Stimulated activated naive CD8-positive, alpha-beta T cell treated with anti-CD3 and anti-CD28 coated beads, Interleukin-15, Interleukin-2, amounts not matched to agents 100 ng/mL and 50 ng/mL, for 24 hours (primary cell): ENCODE results near the gene NARS2.
"Not testable (repeated sequence)": the region's sequence is repeated elsewhere in the genome, so short reads cannot be mapped to it uniquely, and the experiment has no call there.

ENCODE experiments used
- H3K27ac Mint-ChIP-seq: one replicate; pipeline ENCODE4 v1.8.0; 2021; ENCODE audit warnings: mild to moderate bottlenecking, mixed read lengths
- H3K27me3 Mint-ChIP-seq: one replicate; pipeline ENCODE4 v1.8.0; 2021; ENCODE audit warnings: mixed read lengths
- H3K36me3 Mint-ChIP-seq: one replicate; pipeline ENCODE4 v1.8.0; 2021; ENCODE audit warnings: low read depth, mixed read lengths
- H3K4me1 Mint-ChIP-seq: one replicate; pipeline ENCODE4 v1.8.0; 2021; ENCODE audit warnings: low read depth, mixed read lengths
- H3K4me3 Mint-ChIP-seq: one replicate; pipeline ENCODE4 v1.8.0; 2021; ENCODE audit warnings: mild to moderate bottlenecking, mixed read lengths
- H3K9me3 Mint-ChIP-seq: one replicate; pipeline ENCODE4 v1.8.0; 2021; ENCODE audit warnings: mixed read lengths

NARS2 gene

DNA sequence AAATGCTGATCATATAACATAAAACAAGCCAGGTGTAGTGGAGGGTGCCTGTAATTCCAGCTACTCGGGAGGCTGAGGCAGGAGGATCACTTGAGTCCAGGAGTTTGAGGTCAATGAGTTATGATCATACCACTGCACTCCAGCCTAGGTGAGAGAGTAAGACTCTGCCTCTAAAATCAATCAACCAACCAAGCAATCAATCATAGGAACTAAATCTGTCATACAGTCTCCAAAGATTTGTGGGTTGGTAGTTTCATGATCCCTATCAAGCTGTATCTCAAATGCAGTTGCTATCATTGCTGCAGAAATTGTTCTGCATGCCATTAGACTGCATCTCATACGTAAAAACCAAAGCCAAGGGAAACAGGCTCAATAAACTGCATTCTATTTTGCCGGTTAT lies 33.1 kb downstream of the NARS2 start:
- Mint-ChIP-seq H3K9me3 (no peaks in the 10 kb centered on the region), H3K4me3 (no peak overlapping the region), H3K36me3 (peaks cover 41% of the 10 kb centered on the region), H3K27ac (no peak overlapping the region), H3K27me3 (no peaks in the 10 kb centered on the region), H3K4me1 (peaks cover 6% of the 10 kb centered on the region)

DNA sequence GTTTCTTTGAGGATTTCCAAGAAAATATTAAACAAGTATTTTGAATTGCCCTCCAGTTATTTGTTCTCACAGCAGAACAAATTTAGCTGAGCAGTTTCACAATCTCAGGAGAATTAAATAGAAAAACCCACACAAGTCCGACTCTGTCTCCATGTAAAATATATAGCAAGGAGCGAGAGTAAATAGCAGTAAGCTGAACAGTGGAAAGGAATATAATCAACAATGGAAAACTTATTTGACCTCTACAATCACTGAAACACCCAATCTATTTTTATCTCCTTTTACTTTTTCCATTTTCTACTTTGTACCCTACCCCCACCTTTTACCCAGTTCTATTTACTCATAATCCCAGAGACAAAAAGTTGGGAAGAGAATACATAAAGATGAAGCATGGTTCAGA lies 34.4 kb downstream of the NARS2 start:
- Mint-ChIP-seq H3K4me3 (no peak overlapping the region), H3K4me1 (peaks cover 6% of the 10 kb centered on the region), H3K36me3 (peaks cover 36% of the 10 kb centered on the region), H3K27ac (no peak overlapping the region), H3K27me3 (no peaks in the 10 kb centered on the region), H3K9me3 (no peaks in the 10 kb centered on the region)

DNA sequence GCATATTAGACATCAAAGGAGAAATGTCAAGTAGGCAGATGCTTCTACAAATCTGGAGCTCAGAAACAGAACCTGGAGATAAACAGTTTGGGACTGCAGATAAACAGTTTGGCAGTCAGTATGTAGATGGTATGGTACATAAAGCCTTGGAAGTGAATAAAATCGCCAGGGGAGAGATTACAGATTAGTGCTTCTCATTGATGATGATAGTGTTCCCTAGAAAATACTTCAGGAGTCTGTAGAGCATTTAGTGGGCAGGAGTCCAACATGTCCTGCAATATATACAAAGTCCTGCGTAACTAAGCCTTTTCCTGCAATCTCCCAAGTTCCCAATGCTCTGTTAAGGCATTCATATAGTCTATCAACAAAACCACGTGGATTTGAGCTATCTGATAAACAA lies 35.2 kb downstream of the NARS2 start:
- no peak overlapping the region for H3K27ac Mint-ChIP-seq
- H3K4me1 Mint-ChIP-seq = peaks cover 6% of the 10 kb centered on the region
- H3K9me3 Mint-ChIP-seq = no peaks in the 10 kb centered on the region
- H3K36me3 Mint-ChIP-seq = peaks cover 36% of the 10 kb centered on the region
- no peak overlapping the region for H3K4me3 Mint-ChIP-seq
- no peaks in the 10 kb centered on the region for H3K27me3 Mint-ChIP-seq

DNA sequence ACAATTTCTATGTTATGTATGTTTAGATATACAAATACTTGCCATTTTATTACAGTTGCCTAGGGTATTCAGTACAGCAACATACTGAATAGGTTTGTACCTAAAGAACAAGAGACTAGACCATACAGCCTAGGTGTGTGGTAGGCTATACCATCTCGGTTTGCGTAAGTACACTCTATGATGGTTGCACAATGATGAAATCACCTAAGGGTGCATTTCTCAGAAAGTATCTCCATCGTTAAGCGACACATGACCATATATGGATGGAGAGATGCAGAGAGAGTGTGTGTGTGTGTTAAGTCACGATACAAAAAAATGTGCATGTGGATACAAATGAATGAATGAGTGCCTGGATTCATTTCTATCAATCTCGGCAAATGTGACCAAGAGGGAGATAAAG lies 37.7 kb downstream of the NARS2 start:
- H3K27me3 Mint-ChIP-seq = no peaks in the 10 kb centered on the region
- H3K36me3 Mint-ChIP-seq = peaks cover 32% of the 10 kb centered on the region
- no peaks in the 10 kb centered on the region for H3K9me3 Mint-ChIP-seq
- no peak overlapping the region for H3K4me3 Mint-ChIP-seq
- H3K27ac Mint-ChIP-seq = no peak overlapping the region
- peaks cover 3% of the 10 kb centered on the region for H3K4me1 Mint-ChIP-seq

DNA sequence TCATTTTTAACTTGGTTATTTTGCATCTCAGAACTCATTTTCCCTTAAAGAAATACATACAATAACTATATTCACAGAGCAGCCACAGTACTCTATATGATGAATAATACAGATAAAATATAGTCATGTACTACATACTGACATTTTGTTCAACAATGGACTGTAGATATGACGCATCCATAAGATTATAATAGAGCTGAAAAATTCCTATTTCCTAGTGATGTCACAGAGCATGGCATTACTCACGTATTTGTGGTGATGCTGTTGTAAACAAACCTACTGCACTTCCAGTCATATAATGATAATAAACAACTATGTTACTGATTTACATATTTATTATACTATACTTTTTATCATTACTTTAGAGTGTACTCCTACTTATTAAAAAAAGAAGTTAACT lies 38.7 kb downstream of the NARS2 start:
- H3K36me3 Mint-ChIP-seq = peaks cover 26% of the 10 kb centered on the region
- no peaks in the 10 kb centered on the region for H3K4me1 Mint-ChIP-seq
- no peak overlapping the region for H3K4me3 Mint-ChIP-seq
- no peak overlapping the region for H3K27ac Mint-ChIP-seq
- H3K9me3 Mint-ChIP-seq = no peaks in the 10 kb centered on the region
- H3K27me3 Mint-ChIP-seq = no peaks in the 10 kb centered on the region

DNA sequence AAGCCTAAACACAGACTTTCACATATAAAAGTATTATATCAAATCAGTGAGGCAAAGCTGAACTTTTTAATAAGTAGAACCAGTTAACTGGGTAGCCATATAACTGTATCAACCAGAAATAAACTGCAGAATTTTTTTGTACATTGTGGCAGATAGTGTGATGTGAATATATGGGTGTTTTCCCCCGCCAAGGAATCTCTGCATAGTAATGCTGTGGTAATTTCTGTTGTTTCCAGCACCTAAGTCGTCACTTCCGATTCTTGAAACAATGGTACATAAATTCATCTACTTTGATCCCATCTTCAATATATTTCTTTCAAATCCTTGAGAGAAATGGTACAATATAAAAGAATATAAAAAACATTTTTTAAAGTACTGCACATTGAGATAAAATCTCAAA lies 39.6 kb downstream of the NARS2 start:
- Mint-ChIP-seq H3K9me3 (no peaks in the 10 kb centered on the region), H3K27ac (no peak overlapping the region), H3K36me3 (peaks cover 21% of the 10 kb centered on the region), H3K4me3 (no peak overlapping the region), H3K27me3 (no peaks in the 10 kb centered on the region), H3K4me1 (no peaks in the 10 kb centered on the region)

DNA sequence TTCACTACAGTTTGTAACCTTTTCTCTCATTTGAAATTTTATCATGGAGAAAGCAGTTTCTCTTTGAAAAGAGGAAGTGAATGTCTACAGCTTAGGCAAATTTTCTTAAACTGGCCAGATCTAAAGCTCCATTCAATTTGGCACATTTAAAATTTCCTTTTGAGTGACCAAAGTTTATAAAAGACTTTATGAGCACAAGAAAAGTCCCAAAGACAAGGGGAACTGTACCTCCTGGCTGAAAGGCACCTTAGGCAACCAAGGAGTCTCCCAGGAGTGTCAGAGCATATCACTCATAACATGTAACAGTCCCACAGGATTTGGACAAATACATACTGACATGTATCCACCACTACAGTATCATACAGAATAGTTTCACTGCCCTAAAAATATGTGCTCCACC lies 41.3 kb downstream of the NARS2 start:
- no peak overlapping the region for H3K4me3 Mint-ChIP-seq
- no peaks in the 10 kb centered on the region for H3K27me3 Mint-ChIP-seq
- H3K36me3 Mint-ChIP-seq = peaks cover 10% of the 10 kb centered on the region
- no peak overlapping the region for H3K27ac Mint-ChIP-seq
- H3K9me3 Mint-ChIP-seq = no peaks in the 10 kb centered on the region
- no peaks in the 10 kb centered on the region for H3K4me1 Mint-ChIP-seq

DNA sequence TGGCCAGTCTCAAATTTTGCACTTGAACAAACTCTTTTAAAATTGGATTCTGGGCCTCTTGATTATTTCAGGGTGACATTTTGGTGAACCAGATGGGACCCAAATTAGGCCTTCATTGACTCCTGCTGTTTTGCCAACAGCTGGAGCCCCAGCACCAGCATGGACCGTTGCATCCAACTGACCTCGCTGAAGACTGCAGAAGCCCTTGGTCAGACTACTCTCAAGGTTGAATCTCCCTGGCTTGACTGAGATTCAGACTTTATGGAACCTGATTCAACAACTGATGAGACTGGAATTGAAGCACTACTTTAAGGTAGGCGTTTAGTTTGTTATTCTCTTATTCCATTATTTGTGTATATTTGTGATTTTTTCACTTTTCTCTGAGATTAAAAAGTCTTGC lies 41.7 kb downstream of the NARS2 start:
- H3K36me3 Mint-ChIP-seq = peaks cover 6% of the 10 kb centered on the region
- H3K4me1 Mint-ChIP-seq = no peaks in the 10 kb centered on the region
- no peaks in the 10 kb centered on the region for H3K9me3 Mint-ChIP-seq
- no peak overlapping the region for H3K4me3 Mint-ChIP-seq
- H3K27ac Mint-ChIP-seq = no peak overlapping the region
- H3K27me3 Mint-ChIP-seq = no peaks in the 10 kb centered on the region

DNA sequence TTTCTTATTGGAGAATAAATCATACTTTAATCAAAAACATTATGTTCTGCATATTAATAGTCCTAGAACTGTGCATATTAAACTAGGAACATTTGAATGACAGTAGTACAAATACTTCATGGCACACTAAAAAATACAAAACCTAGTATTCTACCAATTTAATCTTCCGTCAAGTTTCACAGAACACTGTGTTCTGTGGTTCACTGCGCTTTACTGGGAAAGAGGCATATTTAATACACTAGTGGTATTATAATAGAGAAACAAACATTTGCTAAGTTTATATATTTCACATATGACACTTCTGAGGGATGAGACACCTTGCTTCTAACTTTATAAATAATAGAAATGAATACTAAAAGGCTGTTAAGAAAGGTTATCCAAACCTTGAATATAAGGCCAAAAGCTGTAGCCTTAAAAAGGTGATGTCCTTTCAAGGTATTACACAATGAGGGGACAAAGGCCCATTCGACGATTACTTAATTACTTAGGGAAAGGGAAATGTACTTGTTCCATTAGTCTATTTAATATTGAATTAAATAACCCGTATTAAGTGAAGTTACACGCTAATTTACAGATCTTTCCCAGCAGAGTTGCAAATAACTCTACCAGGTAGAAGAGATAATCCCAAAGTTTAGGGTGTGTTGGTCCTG lies 48.0 kb downstream of the NARS2 start:
- Mint-ChIP-seq H3K27me3 (no peaks in the 10 kb centered on the region), H3K36me3 (peaks cover 21% of the 10 kb centered on the region), H3K4me1 (no peaks in the 10 kb centered on the region), H3K4me3 (no peak overlapping the region), H3K9me3 (no peaks in the 10 kb centered on the region), H3K27ac (no peak overlapping the region)

DNA sequence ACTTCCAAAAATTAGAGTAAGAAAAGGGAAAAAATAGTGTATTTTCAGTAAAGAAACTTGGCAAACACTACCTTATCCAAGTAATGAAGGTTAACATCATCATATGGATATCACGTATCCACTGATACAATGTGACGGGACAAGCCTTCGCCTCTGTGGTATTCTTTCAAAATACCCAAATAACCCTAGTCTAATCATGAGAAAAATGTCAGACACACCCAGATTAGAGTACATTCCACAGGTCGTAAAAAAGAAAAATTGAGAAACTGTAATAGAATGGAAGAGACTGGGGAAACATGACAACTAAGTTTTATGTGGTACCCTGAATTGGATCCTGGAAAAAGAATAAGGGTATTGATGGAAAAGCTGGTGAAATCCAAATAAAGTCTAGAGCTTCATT lies 48.9 kb downstream of the NARS2 start:
- no peaks in the 10 kb centered on the region for H3K9me3 Mint-ChIP-seq
- no peak overlapping the region for H3K4me3 Mint-ChIP-seq
- H3K36me3 Mint-ChIP-seq = peaks cover 22% of the 10 kb centered on the region
- H3K27me3 Mint-ChIP-seq = no peaks in the 10 kb centered on the region
- H3K27ac Mint-ChIP-seq = no peak overlapping the region
- no peaks in the 10 kb centered on the region for H3K4me1 Mint-ChIP-seq

DNA sequence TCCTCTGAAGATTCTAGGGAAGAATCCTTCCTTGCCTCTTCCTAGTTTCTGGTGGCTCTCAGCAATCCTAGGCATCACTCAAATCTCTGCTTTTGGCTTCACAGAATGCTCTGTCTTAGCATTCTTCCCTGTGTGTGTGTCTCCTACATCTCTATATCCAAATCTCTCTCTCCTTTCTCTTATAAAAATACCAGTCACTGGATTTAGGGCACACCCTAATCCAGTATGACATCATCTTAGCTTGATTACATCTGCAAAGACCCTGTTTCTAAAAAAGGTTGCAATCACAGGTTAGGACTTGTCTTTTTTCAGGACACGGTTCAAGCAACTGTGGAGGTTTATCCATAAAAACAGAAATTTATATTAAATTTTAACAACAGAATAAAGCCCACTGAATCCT lies 54.4 kb downstream of the NARS2 start:
- H3K9me3 Mint-ChIP-seq = no peaks in the 10 kb centered on the region
- H3K4me1 Mint-ChIP-seq = no peaks in the 10 kb centered on the region
- H3K4me3 Mint-ChIP-seq = no peak overlapping the region
- peaks cover 22% of the 10 kb centered on the region for H3K36me3 Mint-ChIP-seq
- no peak overlapping the region for H3K27ac Mint-ChIP-seq
- no peaks in the 10 kb centered on the region for H3K27me3 Mint-ChIP-seq

DNA sequence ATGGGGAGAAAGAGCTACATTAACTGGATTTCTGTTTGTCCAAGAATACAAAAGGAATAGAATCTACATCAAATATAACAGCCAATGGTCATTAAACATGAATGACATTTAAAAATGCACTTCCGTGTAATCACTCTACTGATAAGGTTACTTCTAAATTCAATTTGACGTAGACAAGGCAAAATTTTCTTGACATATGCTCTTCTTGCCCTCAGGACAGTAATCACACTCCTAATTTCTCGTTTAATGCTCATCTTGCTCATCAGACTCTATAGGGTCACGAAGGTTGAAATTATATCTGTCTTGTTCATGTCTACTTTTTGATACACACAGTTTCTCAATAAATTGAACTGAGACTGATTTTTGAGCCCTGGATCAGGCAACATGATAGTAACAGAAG lies 58.4 kb downstream of the NARS2 start:
- peaks cover 24% of the 10 kb centered on the region for H3K36me3 Mint-ChIP-seq

DNA sequence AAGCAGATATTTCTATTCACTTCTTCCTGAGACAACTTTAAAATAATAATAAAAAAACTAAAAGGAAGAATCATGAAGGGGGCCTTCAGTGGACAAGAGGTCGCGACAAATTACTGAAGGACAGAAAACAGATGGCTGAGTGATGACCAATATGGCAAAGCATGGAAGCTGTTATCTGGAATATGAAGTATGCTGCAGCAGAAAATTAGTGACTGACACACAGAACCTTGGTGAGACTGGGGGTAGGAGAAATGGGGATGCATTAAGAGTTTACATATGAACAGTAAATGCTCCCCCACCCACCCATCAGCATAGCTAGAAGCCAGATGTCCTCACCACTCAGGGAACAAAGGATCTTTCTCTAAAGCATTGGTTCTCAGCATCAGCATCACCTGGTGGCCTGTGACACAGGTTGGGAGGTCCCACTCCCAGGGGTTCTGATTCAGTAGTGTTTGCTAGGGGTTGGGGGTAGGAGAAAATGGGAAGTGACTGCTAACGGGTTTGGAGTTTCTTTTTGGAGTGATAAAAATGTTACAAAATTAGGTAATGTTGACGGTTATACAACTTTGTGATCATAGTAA lies 59.7 kb downstream of the NARS2 start:
- no peak overlapping the region for H3K27ac Mint-ChIP-seq
- peaks cover 8% of the 10 kb centered on the region for H3K9me3 Mint-ChIP-seq
- H3K4me3 Mint-ChIP-seq = no peak overlapping the region
- H3K27me3 Mint-ChIP-seq = no peaks in the 10 kb centered on the region
- no peaks in the 10 kb centered on the region for H3K4me1 Mint-ChIP-seq
- H3K36me3 Mint-ChIP-seq = peaks cover 37% of the 10 kb centered on the region

More for the DNA sequence above, 58.4 kb downstream of the NARS2 start:
- Mint-ChIP-seq H3K4me3 (no peak overlapping the region), H3K4me1 (no peaks in the 10 kb centered on the region), H3K27me3 (no peaks in the 10 kb centered on the region), H3K27ac (no peak overlapping the region), H3K9me3 (no peaks in the 10 kb centered on the region)

DNA sequence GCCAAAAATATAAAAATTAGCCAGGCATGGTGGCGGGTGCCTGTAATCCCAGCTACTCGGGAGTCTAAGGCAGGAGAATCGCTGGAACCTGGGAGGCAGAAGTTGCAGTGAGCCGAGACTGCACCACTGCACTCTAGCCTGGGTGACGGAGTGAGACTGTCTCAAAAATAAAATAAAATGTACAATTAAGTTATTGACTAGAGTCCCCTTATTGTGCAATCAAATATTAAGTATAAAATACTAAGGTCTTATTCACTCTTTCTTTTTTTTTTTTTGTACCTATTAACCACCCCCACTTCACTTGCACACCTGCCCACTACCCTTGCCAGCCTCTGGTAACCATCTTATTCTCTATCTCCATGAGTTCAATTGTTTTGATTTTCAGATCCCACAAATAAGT lies 61.6 kb downstream of the NARS2 start:
- Mint-ChIP-seq H3K36me3 (peaks cover 43% of the 10 kb centered on the region), H3K9me3 (peaks cover 12% of the 10 kb centered on the region)
- not testable (repeated sequence) for H3K4me1 Mint-ChIP-seq, H3K4me3 Mint-ChIP-seq, H3K27ac Mint-ChIP-seq, H3K27me3 Mint-ChIP-seq

DNA sequence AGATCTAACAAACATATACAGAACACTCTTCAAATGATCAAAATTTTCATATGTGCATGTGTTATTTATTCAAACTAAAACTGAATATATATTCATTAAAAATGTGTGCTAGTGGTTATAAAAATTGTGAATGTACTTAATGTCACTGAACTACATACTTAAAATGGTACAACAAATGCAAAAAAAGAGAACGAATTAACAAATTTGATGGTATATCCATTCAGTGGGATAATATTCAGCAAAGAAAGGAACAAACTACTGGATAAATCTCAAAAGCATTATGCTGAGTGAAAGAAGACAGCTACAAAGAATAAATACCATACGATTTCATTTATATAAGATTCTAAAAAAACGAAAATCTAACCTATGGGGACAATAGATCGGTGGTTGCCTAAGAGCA lies 64.1 kb downstream of the NARS2 start:
- no peak overlapping the region for H3K4me3 Mint-ChIP-seq
- peak overlapping the region; percentile 45 for H3K27ac Mint-ChIP-seq
- H3K27me3 Mint-ChIP-seq = no peaks in the 10 kb centered on the region
- no peaks in the 10 kb centered on the region for H3K4me1 Mint-ChIP-seq
- peaks cover 12% of the 10 kb centered on the region for H3K9me3 Mint-ChIP-seq
- H3K36me3 Mint-ChIP-seq = peaks cover 48% of the 10 kb centered on the region

DNA sequence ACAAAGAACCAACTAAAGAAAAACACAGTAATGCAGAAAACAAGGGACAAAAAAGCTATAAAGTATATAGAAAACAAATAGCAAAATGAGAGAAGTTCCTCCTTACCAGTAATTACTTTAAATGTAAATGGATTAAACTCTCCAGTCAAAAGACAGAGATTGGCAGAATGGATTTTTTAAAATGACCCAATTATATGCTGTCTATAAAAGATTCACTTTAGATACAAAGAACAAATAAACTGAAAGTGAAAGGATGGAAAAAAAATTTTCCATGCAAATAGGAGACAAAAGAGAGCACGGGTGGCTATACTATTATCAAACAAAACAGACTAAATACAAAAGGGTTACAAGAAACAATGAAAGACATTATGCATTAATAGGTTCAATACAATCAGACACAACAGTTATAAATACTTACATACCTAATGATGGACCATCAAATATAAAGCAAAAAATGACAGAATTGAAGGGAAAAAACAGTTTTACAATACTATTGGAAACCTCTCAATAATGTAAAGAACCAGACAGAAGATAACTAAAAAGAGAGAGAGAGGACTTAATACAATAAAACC lies 64.6 kb downstream of the NARS2 start:
- H3K36me3 Mint-ChIP-seq = peaks cover 48% of the 10 kb centered on the region
- H3K27me3 Mint-ChIP-seq = no peaks in the 10 kb centered on the region
- peak overlapping the region; percentile 45 for H3K27ac Mint-ChIP-seq
- H3K9me3 Mint-ChIP-seq = peaks cover 12% of the 10 kb centered on the region
- H3K4me3 Mint-ChIP-seq = no peak overlapping the region
- no peaks in the 10 kb centered on the region for H3K4me1 Mint-ChIP-seq
